Caco-2 (cell line): ENCODE data around the gene TAS2R40. TPM values are rescaled to one million over a fixed set of nuclear protein-coding genes. Genes with fewer than 3 reads are reported as not detected.

Experiments used
- BruUV-seq: library from RNA; stranded (reverse); fragments of 400-500 nt; replicated peaks from 2 replicates; lab custom pipeline; 2021; lab: Mats Ljungman, UMichigan
- CTCF ChIA-PET: fragments of 300-600 bp; sonication (Branson Sonifier 250); formaldehyde crosslinking; loops from one replicate; lab custom pipeline; 2022; ENCODE audit warnings: antibody characterized with exemption; lab: Charles Lee
- POLR2A ChIA-PET: fragments of 300-600 bp; sonication (Branson Sonifier 250); formaldehyde crosslinking; loops from one replicate; lab custom pipeline; 2022; ENCODE audit warnings: antibody characterized with exemption; lab: Charles Lee
- DNase-seq, 2 experiments: peaks; one replicate each; pipeline versions ENCODE4 v3.0.0 to v3.0.0-alpha.2; 2020 to 2022
- H3K27me3 ChIP-seq: replicated peaks from 2 replicates; pipeline ENCODE4 v1.6.0; 2011; ENCODE audit warnings: low read length; ENCODE audit not compliant: control insufficient read depth, insufficient read depth
- H3K36me3 ChIP-seq: 2 replicates; pipeline ENCODE4 v1.5.1; 2011; ENCODE audit warnings: low read length; ENCODE audit not compliant: control insufficient read depth, insufficient read depth
- H3K4me1 ChIP-seq: fragments of 250-450 bp; sonication (Bioruptor Pico); 2 replicates; pipeline ENCODE4 v1.5.1; 2020; ENCODE audit warnings: mild to moderate bottlenecking
- H3K4me3 ChIP-seq: 2 replicates; pipeline ENCODE4 v1.5.1; 2011; ENCODE audit warnings: low read depth, mild to moderate bottlenecking, control low read depth, low read length
- H3K9me3 ChIP-seq: fragments of 250-450 bp; sonication (Bioruptor Pico); 2 replicates; pipeline ENCODE4 v1.5.1; 2020; ENCODE audit warnings: mild to moderate bottlenecking, moderate library complexity
- H3K27ac Mint-ChIP-seq: one replicate; pipeline ENCODE4 v1.8.0; 2022; ENCODE audit warnings: mixed read lengths; ENCODE audit not compliant: unreplicated experiment
- H3K27me3 Mint-ChIP-seq: one replicate; pipeline ENCODE4 v1.8.0; 2022; ENCODE audit warnings: mixed read lengths; ENCODE audit not compliant: insufficient read depth, unreplicated experiment
- H3K36me3 Mint-ChIP-seq: one replicate; pipeline ENCODE4 v1.8.0; 2022; ENCODE audit warnings: mild to moderate bottlenecking, mixed read lengths; ENCODE audit not compliant: insufficient read depth, unreplicated experiment
- H3K4me1 Mint-ChIP-seq: one replicate; pipeline ENCODE4 v1.8.0; 2022; ENCODE audit warnings: low read depth, mixed read lengths; ENCODE audit not compliant: unreplicated experiment
- H3K4me3 Mint-ChIP-seq: one replicate; pipeline ENCODE4 v1.8.0; 2022; ENCODE audit warnings: mild to moderate bottlenecking, moderate library complexity, mixed read lengths; ENCODE audit not compliant: unreplicated experiment
- H3K9me3 Mint-ChIP-seq: one replicate; pipeline ENCODE4 v1.8.0; 2022; ENCODE audit warnings: mixed read lengths; ENCODE audit not compliant: unreplicated experiment
- CTCF ChIP-seq, 2 experiments: fragments of 200-600 bp in 1 of 2; IDR thresholded peaks; 1 replicate in 1 of 2; 2 replicates in 1 of 2; pipeline versions ENCODE4 v1.5.1 to v1.8.0; 2011 to 2022; ENCODE audit warnings: antibody characterized with exemption in 1 of 2, control low read depth in 1 of 2, inconsistent platforms in 1 of 2, low read depth in 1 of 2, low read length in 1 of 2, mild to moderate bottlenecking in 1 of 2, moderate library complexity in 1 of 2; ENCODE audit not compliant: insufficient read depth in 1 of 2, severe bottlenecking in 1 of 2, unreplicated experiment in 1 of 2
- intact Hi-C: fragments of 100-400 bp; cut with micrococcal nuclease; formaldehyde crosslinking; loops from one replicate; pipeline ENCODE4 v1.10.0; 2022; ENCODE audit not compliant: unreplicated experiment
- total RNA-seq: library from RNA; stranded (reverse); gene quantifications from 2 replicates; pipeline ENCODE4 v1.2.3, GENCODE V29; 2022

The TAS2R40 gene
- total RNA-seq, 1 experiment from 2014 or later = not detected

DNA sequence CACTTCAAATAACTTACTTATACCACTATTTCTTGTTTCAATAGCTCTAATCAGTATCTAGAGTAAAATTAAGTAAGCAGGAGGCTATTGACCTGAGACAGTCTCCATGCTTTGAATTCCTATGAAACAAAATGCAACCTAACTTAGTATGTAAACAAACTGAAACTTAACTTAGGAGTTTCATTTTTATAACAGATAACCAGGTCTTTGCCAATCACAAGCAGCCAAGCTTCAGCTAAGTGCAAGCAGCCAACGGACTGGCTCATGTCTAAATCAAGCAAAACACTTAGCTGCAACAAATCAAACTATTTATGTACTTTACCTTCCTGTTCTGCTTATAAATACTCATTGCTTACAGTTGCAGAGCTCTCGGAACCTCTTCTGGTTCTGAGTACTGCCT is 37.0 kb downstream of the TAS2R40 start:
- POLR2A ChIA-PET = no interaction called here
- intact Hi-C loops = no loop called here
- CTCF ChIA-PET = interaction anchor here (0.6 kb wide), 1 partner anchor 16 kb away, joined by 3 read pairs; no protein-coding TSS in a partner anchor
- Mint-ChIP-seq H3K4me3 (no peak overlapping the region), H3K36me3 (peaks cover 7% of the 10 kb centered on the region), H3K27me3 (no peaks in the 10 kb centered on the region), H3K9me3 (peaks cover 16% of the 10 kb centered on the region), H3K27ac (no peak overlapping the region), H3K4me1 (peaks cover 26% of the 10 kb centered on the region)
- Histone ChIP-seq H3K4me1 (peaks cover 22% of the 10 kb centered on the region), H3K27me3 (no peaks in the 10 kb centered on the region), H3K9me3 (no peaks in the 10 kb centered on the region), H3K4me3 (no peak overlapping the region), H3K36me3 (no peaks in the 10 kb centered on the region)
- DNase-seq = no peak
- TF ChIP-seq CTCF (IDR thresholded peaks at IDR 0.05; ENCODE audit: insufficient read depth in 1 of 2, low read depth in 1 of 2, low read length in 1 of 2, severe bottlenecking in 1 of 2, unreplicated experiment in 1 of 2) = no peak
- BruUV-seq = no TSS peak

- H3K27ac Mint-ChIP-seq = peak overlapping the region; percentile 33
Measured at GRCh38 chr7:143259765-143260164, 37.9 kb downstream of the TAS2R40 start.

GRCh38 chr7:143261901-143262300 is 40.1 kb downstream of the TAS2R40 start:
- H3K4me3 Mint-ChIP-seq = peak overlapping the region; percentile 94
- H3K4me1 Mint-ChIP-seq = peaks cover 34% of the 10 kb centered on the region
- no peaks in the 10 kb centered on the region for H3K27me3 Mint-ChIP-seq
- no peak overlapping the region for H3K27ac Mint-ChIP-seq
- intact Hi-C loops = no loop called here
- DNase-seq = no peak
- TF ChIP-seq CTCF (IDR thresholded peaks at IDR 0.05; ENCODE audit: insufficient read depth in 1 of 2, low read depth in 1 of 2, low read length in 1 of 2, severe bottlenecking in 1 of 2, unreplicated experiment in 1 of 2) = no peak
- no peaks in the 10 kb centered on the region for H3K27me3 ChIP-seq
- H3K4me3 ChIP-seq = no peak overlapping the region
- CTCF ChIA-PET = no interaction called here
- H3K36me3 ChIP-seq = 0 out of 2 replicates have a peak, but pooled peaks cover 6% of the 10 kb centered on the region
- peaks cover 28% of the 10 kb centered on the region for H3K4me1 ChIP-seq
- POLR2A ChIA-PET = no interaction called here
- H3K36me3 Mint-ChIP-seq = peaks cover 32% of the 10 kb centered on the region
- peaks cover 11% of the 10 kb centered on the region for H3K9me3 Mint-ChIP-seq
- H3K9me3 ChIP-seq = no peaks in the 10 kb centered on the region
- no TSS peak for BruUV-seq

More at GRCh38 chr7:143259765-143260164, 37.9 kb downstream of the TAS2R40 start:
- no peak overlapping the region for H3K4me3 Mint-ChIP-seq
- intact Hi-C loops = no loop called here
- peaks cover 33% of the 10 kb centered on the region for H3K4me1 Mint-ChIP-seq
- Histone ChIP-seq H3K4me1 (peaks cover 28% of the 10 kb centered on the region), H3K36me3 (0 out of 2 replicates have a peak, but pooled peaks cover 1% of the 10 kb centered on the region), H3K27me3 (no peaks in the 10 kb centered on the region), H3K4me3 (no peak overlapping the region), H3K9me3 (no peaks in the 10 kb centered on the region)
- ChIA-PET CTCF (no interaction called here), POLR2A (no interaction called here)
- peaks cover 16% of the 10 kb centered on the region for H3K36me3 Mint-ChIP-seq
- peaks cover 11% of the 10 kb centered on the region for H3K9me3 Mint-ChIP-seq
- H3K27me3 Mint-ChIP-seq = no peaks in the 10 kb centered on the region
- no TSS peak for BruUV-seq
- TF ChIP-seq CTCF (IDR thresholded peaks at IDR 0.05; ENCODE audit: insufficient read depth in 1 of 2, low read depth in 1 of 2, low read length in 1 of 2, severe bottlenecking in 1 of 2, unreplicated experiment in 1 of 2) = no peak
- peak in 1 of 2 experiments; percentile 34 for DNase-seq
